ENCODE data around the gene RAB1A.

The RAB1A gene

DNA sequence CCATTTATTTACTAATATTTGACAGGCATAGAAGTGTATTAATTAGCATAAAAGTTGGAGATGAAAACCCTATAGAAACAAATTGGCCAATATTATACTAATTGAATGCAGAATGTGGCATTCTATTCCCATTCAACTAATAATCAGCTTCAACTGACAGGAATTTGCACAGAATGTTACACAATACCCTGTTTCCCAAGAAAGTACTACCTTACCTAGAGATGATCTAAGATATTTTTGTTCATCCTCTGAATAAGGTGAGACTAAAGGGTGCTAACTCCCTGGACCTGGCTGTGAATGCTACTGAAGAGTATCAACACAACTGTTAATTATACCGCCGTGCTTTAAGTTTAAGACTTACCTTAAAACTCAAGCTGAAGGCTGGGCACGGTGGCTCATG, 44.8 kb downstream of the RAB1A start:
- no peak for DNase-seq

DNA sequence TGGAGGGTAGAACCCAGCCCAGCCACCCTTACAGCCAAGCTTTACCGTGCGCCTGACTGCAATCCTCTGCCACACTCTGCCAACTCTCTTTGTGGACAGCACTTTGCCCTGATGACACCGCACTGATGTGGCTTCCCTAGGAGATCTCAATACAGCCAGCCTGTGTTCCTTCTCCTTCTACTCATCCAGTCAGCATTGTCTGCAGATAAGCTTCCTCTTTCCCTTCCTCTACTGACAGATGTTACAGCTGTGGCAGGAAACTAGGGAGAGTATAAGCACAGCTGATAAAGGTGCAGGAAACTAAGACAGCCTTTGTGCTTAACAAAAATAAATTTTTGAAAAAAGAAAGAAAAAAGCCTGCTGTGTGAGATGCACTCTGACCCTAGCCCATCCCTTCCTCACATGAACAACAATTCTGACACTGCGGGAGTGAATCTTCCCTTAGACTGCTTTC, 48.6 kb downstream of the RAB1A start:
- peak; percentile 7 for DNase-seq

DNA sequence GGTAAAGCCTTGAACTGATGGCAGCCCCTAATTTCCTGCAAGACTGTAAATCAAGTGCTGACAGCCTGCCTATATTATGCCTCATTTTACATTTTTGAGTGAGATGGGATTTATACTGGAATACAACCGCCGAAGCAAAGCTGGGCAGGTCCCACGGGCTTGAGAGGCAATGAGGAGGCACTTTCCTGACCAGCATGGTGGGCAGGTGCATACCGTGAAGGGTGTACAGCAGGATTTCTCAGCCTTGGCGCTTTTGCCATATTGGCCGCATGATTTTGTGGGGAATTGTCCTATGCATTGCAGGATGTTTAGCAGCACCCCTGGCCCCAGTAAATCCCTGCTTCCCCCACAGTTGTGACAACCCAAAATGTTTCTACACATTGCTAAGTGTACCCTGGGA, 50.9 kb downstream of the RAB1A start:
- DNase-seq = no peak

DNA sequence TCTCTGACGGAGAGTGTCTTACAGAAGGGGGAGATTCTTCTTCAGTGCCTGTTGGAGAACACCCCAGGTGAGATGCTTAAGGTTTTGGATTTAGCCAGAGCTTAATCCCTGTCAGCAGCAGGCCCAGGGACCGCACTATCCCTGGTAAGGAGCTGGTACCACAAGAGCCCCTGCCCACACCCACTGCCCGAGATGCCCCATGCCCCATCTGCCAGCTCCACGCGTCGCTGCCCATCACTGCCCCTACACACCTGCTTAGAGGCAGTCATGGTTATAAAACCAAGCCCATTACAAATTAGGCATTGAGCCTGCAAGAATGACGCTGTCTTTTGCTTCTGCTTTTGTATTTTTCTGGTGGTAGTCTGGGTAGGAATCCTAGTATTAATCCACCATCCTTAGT, 52.0 kb downstream of the RAB1A start:
- DNase-seq = no peak

DNA sequence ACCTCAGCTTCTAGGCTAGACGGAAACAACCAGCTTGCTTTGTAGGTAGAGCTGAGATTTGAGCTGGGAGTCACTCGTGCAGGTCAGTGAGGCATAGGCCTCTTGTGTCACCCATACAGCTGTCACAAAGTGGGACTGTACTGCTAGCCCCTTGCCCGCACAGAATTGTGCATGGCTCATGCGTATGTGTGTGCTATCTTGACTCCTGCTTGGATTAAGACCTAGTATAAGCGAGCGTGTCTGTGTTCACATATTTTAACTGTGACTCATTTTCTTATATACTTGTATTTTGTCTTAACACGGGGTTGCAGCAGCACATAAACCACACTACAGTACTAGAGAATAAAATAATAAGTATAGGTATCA, 53.6 kb downstream of the RAB1A start:
- DNase-seq = no peak

DNA sequence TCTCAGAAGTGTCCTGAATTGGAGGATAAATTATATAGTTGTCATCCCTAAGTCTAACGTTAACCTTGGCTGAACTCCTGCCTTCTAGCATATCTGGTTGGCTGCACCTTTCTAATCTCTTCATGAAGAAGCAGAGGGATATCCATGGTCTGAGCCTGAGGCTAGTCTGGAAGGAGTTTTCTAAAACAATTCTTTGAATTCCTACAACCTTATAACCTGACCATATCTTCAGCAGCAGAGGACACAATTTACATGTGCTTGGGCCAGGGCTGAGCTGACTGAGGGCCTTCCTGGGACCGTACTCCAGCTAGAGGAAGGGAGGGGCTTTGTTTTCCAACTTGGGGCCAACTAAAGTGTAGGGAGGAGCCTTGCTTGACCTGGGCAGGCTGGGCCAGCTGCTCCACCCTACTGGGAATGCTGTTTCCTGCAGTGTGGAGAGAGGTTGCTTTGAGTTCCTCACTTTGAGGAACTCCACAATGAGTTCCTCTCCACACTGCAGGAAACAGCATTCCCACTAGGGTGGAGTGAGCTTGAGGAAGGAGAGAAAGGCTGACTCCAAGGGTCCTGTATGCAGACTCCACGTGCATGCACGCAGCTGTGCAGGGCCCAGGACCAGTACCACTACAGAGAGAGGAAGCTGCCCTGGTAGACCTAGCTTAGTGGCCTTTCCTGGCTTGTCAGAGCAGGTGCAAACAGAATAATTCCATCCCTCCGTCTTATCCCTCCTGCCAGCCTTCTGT, 54.1 kb downstream of the RAB1A start:
- DNase-seq = no peak

DNA sequence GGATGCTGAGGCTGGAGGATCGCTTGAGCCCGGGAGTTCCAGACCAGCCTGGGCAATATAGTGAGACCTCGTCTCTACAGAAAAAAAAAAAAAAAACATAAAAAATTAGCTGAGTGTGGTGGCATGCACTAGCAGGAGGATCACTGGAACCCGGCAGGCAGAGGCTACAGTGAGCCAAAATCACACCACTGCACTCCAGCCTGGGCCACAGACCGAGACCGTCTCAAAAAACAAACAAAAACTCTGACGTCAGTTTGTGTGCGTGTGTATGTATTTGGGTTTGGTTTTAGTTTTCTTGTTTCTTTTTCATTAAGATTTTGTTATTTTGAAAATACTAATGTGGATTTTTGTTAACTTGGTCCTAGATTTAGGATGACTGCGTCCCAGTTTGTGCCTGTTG, 54.7 kb downstream of the RAB1A start:
- no peak for DNase-seq

DNA sequence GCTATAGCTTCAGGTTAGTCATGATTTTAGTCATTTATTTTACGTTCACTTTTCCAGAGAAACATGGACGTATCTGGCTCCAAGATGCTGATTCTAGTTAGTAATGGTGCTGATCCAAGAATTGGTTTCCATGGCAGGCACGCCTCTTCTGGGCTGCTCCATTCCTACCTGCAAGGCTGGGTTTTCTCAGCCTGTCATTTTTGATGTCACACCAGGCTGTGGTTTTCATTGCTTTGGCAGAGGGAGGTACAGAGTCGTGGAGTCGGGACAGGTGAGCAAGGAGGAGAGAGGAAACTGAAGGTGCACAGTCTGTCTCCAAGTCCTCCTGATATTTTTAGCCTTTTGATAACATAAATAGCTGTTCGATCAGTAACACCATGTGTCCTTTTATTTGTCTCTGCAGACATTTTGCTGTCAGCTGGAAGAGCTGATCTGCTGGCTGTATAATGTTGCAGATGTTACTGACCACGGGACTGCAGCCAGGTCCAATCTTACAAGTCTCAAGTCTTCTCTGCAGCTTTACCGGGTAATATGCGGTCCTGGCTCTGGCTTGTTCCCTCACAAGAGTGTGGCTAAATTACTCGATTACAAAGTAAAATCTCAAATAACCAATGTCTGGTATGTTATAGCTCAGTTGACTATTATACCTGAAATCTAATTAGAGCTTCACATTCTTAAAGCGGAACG, 55.9 kb downstream of the RAB1A start:
- no peak for DNase-seq

DNA sequence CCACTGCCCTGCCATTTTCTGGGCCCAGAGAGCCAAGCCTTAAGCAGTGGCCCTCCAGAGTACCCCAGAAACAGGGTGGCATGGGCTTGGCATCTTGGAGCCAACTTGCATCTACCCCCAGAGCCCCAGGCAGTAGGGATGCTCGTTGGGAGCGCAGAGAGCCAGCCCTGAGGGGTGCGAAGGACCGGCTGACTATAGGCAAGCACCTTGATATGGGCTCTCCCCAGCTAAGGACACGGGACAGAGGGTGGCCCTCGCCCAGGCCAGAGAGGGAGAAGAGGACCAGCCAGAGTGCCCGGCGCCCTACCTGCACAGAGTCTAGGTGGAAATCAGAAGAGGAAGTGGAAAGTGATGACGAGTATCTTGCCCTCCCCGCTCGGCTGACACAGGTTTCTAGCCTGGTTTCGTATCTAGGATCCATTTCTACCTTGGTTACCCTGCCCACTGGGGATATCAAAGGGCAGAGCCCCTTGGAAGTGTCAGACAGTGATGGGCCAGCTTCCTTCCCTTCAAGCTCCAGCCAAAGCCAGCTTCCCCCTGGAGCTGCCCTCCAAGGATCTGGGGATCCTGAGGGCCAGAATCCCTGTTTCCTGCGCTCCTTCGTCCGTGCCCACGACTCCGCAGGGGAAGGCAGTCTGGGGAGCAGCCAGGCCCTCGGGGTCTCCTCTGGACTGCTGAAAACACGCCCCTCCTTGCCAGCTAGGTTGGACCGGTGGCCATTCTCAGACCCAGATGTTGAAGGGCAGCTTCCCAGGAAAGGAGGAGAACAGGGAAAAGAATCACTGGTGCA, 57.5 kb downstream of the RAB1A start:
- DNase-seq = no peak

DNA sequence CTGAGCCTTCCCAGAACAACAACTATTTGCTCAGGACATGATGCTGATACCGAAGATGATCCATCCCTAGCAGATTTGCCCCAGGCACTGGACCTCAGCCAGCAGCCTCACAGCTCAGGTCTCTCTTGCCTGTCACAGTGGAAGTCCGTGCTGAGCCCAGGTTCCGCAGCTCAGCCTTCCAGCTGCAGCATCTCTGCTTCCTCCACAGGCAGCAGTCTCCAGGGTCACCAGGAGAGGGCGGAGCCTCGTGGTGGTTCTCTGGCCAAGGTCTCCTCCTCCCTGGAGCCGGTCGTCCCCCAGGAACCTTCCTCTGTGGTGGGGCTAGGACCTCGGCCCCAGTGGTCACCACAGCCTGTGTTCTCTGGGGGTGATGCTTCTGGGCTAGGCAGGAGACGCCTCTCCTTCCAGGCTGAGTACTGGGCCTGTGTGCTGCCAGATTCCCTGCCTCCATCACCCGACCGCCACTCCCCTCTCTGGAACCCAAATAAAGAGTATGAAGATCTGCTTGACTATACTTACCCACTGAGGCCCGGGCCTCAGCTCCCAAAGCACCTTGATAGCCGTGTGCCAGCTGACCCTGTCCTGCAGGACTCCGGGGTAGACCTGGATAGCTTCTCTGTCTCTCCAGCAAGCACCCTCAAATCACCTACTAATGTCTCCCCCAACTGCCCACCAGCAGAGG, 58.3 kb downstream of the RAB1A start:
- no peak for DNase-seq

DNA sequence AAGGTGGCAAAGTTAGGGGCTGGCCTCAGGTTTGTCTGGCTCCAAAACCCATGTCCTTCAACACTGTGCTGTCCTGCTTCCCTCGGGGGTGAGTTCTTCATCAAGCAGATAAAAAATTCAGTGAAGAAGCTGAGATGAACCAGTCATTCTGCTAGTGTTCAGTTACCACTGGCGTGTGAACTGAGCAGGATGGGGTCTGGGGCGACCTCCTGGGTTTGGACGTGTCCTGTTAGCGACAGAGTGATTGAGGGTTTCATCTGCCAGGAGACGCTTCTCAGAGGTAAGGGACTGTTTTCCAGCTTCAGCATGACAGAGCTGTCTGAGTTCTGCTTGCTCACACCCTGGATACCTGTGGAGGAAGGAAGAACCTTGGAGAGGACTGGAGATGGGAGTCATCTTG, 59.0 kb downstream of the RAB1A start:
- DNase-seq = no peak

DNA sequence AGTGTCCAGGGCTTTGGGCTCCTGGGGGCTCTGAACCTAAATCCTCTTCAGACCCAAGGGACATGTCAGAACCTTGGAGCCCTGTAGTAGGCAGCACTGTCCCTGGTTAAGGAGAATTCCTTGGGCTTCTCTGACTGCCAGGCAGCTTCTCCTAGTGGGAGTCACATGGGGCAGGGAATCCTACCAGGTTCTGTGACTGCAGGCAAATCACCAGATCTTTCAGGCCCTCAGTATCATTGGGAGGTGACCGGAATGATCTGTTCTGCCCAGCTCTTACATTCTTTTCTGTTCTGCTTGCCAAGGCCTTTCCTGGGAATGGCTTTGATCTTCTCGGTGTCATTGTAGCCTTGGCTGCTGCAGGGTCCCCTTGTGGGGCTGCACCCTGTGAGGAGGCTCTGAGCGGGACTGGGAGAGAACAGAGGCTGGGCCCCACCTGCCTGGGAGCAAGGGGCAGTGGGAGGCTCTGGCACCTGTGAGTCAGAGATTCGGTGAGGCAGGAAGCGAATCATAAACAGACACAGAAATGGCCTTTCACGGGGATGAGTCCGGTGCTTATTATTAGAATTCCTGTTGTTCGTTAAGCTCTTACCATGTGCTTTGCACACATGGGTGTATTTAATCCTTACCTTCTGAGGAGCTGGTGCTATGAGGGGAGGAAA, 59.6 kb downstream of the RAB1A start:
- no peak for DNase-seq

DNA sequence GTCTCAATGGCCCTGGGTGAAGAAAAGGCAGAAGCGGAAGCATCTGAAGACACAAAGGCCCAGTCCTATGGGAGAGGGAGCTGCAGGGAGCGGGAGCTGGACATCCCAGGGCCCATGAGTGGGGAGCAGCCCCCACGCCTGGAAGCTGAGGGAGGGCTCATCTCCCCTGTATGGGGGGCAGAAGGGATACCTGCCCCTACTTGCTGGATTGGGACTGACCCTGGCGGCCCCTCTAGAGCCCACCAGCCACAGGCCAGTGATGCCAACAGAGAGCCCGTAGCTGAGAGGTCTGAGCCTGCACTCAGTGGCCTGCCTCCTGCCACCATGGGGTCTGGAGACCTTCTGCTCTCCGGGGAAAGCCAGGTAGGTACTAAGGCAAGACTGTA, 60.5 kb downstream of the RAB1A start:
- no peak for DNase-seq

DNA sequence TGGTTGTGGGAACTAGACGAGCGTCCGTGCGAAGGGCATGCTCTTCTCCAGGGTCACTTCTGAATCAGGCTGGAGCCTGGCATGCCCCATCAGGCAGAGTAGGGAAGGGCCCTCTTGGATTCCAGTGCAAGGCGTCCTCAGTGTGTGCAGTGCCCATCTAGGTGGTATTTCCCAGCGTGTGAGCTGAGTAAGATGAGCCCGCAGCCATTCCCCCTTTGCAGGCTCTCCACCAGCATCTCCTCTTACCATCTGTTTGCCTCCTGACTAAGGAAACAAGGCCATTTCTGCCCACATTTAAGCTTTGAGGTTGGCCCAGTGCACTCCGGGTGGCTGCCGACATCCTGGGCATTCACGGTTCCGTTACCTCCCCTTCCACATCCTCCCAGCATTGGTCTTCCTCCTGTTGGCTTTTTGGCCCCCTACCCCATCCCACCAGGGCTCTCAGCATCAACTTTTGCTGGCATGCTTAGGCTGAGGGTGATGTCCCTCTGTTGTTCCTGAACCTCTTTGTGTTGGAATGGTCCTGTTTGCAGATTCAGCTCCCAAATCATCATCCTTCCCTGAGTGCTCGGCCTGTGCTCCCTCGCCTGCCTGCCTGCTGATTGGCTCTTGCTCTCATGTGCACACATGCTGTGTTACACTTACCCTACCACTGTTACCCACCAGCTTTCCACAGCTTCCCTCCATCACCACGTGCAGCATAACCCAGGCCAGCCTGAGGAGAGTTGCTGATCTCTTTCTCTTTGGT, 61.9 kb downstream of the RAB1A start:
- no peak for DNase-seq

DNA sequence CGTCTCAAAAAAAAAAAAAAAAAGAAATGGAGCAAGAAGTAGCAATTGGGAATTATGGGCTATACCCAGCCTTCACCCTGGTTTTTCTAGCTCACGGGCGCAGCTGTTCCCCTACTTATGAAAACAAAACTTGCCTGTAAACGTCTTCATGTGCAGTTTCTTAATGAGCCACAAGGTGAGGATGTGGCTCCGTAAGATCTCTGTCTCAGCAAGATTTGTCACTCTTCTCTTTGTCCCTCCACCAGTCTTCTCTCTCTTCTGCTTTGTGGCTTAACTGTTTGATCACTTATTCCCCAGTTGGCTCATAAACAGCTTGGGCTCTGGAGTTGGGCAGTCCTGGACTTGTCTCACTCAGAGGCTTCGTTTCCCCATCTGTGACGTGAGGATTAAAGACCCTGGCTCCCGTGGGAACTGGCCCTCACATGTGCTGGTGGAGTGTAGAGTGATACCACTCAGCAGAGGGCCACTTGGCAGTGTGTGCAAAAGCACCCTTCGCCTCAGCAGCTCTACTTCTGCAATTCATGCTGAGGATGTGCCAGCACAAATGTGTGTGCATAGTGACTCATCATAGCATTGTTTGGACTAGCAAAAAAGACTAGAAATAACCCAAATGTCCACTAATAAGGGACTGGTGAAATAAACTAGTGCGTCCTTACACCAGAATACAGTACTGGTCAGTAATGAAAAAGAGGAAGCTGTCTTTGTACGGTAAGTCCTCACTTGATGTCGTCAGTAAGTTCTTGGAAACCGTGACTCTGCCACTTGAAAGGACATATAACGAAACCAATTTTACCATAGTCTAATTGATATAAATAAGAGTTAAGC, 65.0 kb downstream of the RAB1A start:
- peak; percentile 89 for DNase-seq

DNA sequence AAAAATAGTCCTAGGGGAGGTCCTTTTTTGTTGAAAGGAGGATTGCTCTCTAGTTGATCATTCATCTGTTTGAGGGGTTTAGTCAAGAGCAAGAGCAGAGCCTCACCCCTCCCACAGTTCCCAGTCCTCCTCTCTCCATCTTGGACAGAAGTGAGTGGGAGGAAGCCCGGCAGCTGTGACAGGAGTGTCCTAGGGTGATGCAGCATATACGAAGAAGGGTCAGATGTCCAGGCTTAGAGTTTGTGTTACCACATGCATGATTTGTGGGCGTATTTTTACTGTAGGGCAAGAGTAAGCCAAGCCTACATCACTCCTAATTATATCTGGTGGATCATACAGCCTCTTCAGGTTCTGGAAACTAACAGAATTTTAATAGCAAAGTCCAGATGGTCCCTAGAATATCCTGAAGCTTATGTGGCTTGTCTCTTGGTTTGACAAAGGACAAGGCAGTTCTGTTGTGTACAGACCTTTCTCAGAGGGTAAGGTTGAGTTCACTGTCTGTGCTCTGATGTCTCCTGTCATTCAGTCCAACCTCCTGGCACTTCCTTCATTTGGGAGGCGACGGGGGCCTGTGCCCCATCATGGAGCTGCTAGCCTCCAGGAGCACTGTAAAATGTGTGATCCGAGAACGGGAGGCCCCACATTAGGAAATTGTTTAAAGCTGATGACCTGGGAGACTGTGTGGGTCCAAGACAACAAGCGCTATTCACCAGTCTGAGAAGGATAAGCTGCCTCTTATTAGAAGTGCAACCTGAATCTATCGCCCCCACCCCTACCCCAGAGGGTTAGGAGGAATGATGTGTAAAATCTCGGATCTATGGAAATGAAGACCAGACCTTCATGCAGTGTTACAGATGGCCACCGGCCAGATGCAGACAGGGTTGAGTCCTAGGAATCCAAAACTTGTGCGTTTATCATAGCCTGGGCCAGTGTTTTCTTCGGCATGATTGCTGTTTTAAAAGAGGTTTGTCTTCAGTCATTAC, 66.8 kb downstream of the RAB1A start:
- no peak for DNase-seq

DNA sequence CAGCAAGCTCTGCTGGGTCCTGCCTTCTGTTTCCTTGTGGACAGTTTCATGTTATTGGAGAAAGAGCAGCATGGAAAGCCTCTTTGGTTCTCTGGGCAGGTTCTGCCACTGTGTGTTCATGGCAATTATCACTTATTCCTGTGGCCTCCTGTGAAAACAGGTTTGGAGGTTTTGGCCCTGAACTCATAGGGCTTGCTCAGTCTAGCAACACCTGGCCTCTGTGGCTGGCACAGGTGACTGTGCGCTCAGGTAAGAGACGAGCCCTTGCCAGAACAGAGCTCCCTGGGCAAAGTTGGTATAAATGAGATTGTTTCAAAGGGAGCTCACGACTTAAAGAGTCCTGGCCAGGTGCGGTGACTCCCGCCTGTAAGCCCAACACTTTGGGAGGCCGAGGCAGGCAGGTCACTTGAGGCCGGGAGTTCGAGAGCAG, 68.0 kb downstream of the RAB1A start:
- no peak for DNase-seq

DNA sequence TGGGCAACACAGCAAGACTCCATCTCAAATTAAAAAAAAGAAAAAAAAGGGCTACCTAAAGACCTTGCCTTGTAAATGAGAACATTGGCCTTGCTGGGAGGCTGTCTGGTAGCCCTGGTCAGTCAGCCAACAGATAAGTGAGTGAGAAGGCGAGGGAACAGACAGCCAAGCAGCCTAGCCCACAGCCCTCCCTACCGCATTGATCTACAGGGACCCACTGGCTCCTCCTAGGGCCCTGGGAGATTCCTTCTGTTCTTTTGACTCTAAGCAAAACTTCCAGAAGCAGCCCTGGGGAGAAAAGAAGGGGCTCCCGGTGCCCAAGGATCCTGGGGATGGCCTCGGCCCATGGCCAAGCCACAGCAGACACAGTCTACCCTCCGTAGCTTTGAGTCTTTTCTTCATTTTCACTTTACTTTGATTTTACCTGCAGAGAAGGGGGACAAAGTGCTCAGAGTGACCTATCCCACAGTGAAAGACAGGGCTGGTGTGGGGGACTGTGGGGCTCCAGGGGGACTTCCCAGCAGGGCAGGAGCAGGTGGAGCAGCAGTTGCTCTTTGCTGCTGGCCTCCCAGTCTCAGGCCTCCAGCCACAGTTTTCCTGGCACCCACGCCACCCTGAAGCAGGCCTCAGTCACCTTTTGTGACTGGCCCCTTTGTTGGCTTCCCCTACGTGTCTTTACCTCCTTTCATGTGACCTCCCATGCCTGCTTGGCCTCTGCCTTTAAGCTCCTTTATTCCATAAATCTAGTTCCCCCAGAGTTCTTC, 68.6 kb downstream of the RAB1A start:
- DNase-seq = no peak

DNA sequence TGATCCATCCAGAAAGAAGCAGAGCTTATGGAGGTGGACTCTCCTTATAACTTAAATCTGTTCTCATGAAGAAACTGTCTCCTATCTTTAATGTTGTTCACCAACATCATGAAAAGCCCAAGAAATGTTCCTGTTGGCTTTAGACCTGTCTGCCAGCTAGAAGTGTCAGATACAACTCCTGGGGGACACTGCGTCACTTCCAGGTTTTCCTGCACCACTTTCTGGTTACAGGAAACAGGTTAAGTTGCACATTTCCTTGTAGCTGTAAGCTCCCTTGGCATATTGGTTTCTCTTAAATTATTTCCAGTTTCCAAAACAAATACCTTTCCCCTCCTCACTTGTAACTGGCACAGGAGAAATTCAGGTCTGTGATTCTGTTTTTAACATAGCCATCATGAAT, 70.8 kb downstream of the RAB1A start:
- no peak for DNase-seq
